DND-41 (cell line): ENCODE results near the gene EXOC3L1.

Experiments
- EZH2 ChIP-seq: IDR thresholded peaks from 3 replicates; pipeline ENCODE4 v1.6.1; 2012; ENCODE audit warnings: borderline replicate concordance, low read depth, mild to moderate bottlenecking, moderate library complexity, low read length, inconsistent platforms; ENCODE audit not compliant: severe bottlenecking
- TF ChIP-seq, protein P1 (sequence below): IDR thresholded peaks from 2 replicates; pipeline ENCODE4 v1.5.1; 2012; ENCODE audit warnings: borderline replicate concordance, low read length, moderate library complexity, mild to moderate bottlenecking; ENCODE audit not compliant: poor library complexity, severe bottlenecking; ENCODE audit errors: extremely low read depth

DNA sequence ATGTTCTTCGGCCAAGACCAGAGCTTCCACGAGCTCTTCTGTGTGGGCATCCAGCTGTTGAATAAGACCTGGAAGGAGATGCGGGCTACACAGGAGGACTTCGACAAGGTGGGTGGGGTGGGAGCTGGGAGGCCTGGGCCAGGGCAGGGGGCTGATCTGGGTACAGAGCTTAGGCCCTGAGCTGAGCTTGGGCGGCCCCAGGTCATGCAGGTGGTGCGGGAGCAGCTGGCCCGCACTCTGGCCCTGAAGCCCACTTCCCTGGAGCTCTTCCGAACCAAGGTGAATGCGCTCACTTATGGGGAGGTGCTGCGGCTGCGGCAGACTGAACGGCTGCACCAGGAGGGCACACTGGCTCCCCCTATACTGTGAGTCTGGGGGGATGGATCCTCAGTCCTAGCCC lies 12.5 kb upstream of the EXOC3L1 start:
- TF ChIP-seq, protein P1, sequence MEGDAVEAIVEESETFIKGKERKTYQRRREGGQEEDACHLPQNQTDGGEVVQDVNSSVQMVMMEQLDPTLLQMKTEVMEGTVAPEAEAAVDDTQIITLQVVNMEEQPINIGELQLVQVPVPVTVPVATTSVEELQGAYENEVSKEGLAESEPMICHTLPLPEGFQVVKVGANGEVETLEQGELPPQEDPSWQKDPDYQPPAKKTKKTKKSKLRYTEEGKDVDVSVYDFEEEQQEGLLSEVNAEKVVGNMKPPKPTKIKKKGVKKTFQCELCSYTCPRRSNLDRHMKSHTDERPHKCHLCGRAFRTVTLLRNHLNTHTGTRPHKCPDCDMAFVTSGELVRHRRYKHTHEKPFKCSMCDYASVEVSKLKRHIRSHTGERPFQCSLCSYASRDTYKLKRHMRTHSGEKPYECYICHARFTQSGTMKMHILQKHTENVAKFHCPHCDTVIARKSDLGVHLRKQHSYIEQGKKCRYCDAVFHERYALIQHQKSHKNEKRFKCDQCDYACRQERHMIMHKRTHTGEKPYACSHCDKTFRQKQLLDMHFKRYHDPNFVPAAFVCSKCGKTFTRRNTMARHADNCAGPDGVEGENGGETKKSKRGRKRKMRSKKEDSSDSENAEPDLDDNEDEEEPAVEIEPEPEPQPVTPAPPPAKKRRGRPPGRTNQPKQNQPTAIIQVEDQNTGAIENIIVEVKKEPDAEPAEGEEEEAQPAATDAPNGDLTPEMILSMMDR, result no peak
- no peak for TF ChIP-seq EZH2
